Measurements from ENCODE around the gene RPAP2. TPM values are rescaled to one million over a fixed set of nuclear protein-coding genes. Genes with fewer than 3 reads are reported as not detected.

Gene RPAP2
- total and polyA plus RNA-seq, 10 of the 15 experiments (the other 5 are each of a cell fraction or from before 2014, with no cell fraction given), result 11.4 to 39.5 (median 21.7) TPM

DNA sequence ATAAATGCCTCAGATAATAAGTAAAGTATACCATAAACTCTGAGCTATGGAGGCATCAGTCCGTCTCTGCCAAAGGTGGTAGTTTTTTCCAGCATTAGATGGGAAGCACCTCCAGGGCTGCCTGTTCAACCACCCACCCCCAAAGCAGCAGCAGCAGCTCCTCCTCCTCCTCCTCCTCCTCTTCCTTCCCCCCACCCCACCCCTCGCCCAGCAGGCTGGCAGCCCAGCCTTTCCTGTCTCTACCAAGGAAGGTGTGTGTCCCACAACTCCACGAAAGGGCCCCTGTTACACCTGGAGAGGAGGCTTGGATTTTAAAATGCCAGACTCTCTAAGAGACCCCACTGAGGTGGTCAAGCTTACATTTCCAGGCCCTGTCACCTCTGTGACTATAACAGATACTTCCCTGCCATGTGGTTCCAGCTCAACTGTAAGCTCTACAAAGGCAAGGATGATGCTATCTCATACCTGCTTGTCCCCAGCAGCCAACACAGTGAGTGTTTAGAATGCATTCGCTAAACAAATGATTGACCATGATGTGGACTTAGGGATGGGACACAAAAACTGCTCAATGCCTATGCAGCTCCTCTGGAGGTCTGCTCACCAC lies 111.2 kb downstream of the RPAP2 start:
- WGBS (ENCODE audit: insufficient coverage, insufficient replicate concordance, low lambda C conversion rate, missing lambda C conversion rate), result 25% methylated on average over 3 of the region's 4 CpGs
- in situ Hi-C loops (cut with MboI) (no loop called here), intact Hi-C loops (cut with micrococcal nuclease; ENCODE audit: unreplicated experiment) (no loop called here)
- no peak for FAIRE-seq
- TF ChIP-seq ZBED1 (IDR thresholded peaks at IDR 0.05; ENCODE audit: borderline replicate concordance) (no peak), BMI1 (IDR thresholded peaks at IDR 0.05; ENCODE audit: borderline replicate concordance) (no peak)
- TF ChIP-seq, protein P1, sequence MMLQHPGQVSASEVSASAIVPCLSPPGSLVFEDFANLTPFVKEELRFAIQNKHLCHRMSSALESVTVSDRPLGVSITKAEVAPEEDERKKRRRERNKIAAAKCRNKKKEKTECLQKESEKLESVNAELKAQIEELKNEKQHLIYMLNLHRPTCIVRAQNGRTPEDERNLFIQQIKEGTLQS (IDR thresholded peaks at IDR 0.05; ENCODE audit: borderline replicate concordance, extremely low read depth, low read depth, low read length), result no peak
- RAD21 ChIA-PET (ENCODE audit: unreplicated experiment), result no interaction called here
- CTCF ChIA-PET, result no interaction called here
- H4K20me1 ChIP-seq (ENCODE audit: control insufficient read depth, insufficient read depth), result no peaks in the 10 kb centered on the region
- no peaks in the 10 kb centered on the region; the same call in 1 of the 2 replicates for H3K4me1 ChIP-seq (ENCODE audit: control insufficient read depth, insufficient read depth, low read length)
- H3K9me3 ChIP-seq (replicated peaks; ENCODE audit: control insufficient read depth, insufficient read depth, low read length), result no peaks in the 10 kb centered on the region
- H3K27me3 ChIP-seq (replicated peaks in 1 of 2; ENCODE audit: control insufficient read depth in 2 of 2, insufficient read depth in 2 of 2, low read length in 1 of 2), result no peaks in the 10 kb centered on the region
- POLR2A ChIA-PET, result no interaction called here
- H3K4me2 ChIP-seq (ENCODE audit: control insufficient read depth, insufficient read depth), result no peak overlapping the region
- no peak overlapping the region for H2AFZ ChIP-seq (ENCODE audit: control insufficient read depth, low read depth, low read length)
- SMC1A ChIA-PET (ENCODE audit: uncharacterized antibody, unreplicated experiment), result interaction anchor here (0.5 to 2.6 kb wide), 4 partner anchors 8 to 1346 kb away, joined by 3 to 11 read pairs (median 3); no protein-coding TSS in a partner anchor
- no peak overlapping the region for H3K27ac ChIP-seq (ENCODE audit: control insufficient read depth, insufficient read depth)
- H3K9ac ChIP-seq (ENCODE audit: control insufficient read depth, insufficient read depth, low read length), result no peak overlapping the region
- DNase-seq (ENCODE audit: low read depth, low spot score), result no peak
- H3K36me3 ChIP-seq (ENCODE audit: control insufficient read depth in 2 of 2, insufficient read depth in 2 of 2, low read length in 1 of 2), result no peaks in the 10 kb centered on the region
- H3K79me2 ChIP-seq (ENCODE audit: control insufficient read depth, insufficient read depth, low read length), result no peaks in the 10 kb centered on the region
- no peak for ATAC-seq
- BruUV-seq (replicated peaks), result no TSS peak
- H3K4me3 ChIP-seq, result no peak overlapping the region

DNA sequence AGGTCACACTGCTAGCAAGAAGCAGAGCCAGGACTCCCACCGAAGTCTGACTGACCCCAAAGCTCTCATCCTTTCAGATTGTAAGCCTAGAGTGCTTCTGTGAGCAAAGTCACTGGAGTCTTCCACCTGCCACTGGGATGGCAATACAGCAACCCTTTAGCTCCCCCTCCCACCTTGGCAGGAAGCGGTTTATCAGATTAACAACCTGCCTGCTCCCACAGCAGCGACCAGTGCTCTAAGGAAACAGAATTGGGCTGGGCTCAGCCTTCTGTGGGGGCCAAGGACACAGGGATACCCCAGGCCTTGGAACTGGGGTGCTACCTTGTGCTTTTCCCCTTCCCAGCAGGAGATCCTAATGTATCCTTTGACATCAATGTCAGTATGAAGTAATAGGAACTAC lies 111.8 kb downstream of the RPAP2 start:
- H3K27ac ChIP-seq (ENCODE audit: control insufficient read depth, insufficient read depth), result no peak overlapping the region
- WGBS (ENCODE audit: insufficient coverage, insufficient replicate concordance, low lambda C conversion rate, missing lambda C conversion rate), result 24% methylated on average over 3 of the region's 3 CpGs
- in situ Hi-C loops (cut with MboI) (no loop called here), intact Hi-C loops (cut with micrococcal nuclease; ENCODE audit: unreplicated experiment) (no loop called here)
- H3K4me3 ChIP-seq, result no peak overlapping the region
- no peak overlapping the region for H3K4me2 ChIP-seq (ENCODE audit: control insufficient read depth, insufficient read depth)
- no peaks in the 10 kb centered on the region; the same call in 1 of the 2 replicates for H3K4me1 ChIP-seq (ENCODE audit: control insufficient read depth, insufficient read depth, low read length)
- no peak for DNase-seq (ENCODE audit: low read depth, low spot score)
- H2AFZ ChIP-seq (ENCODE audit: control insufficient read depth, low read depth, low read length), result no peak overlapping the region; the same call in 1 of the 2 replicates
- no peak overlapping the region for H3K9ac ChIP-seq (ENCODE audit: control insufficient read depth, insufficient read depth, low read length)
- TF ChIP-seq, protein P2, sequence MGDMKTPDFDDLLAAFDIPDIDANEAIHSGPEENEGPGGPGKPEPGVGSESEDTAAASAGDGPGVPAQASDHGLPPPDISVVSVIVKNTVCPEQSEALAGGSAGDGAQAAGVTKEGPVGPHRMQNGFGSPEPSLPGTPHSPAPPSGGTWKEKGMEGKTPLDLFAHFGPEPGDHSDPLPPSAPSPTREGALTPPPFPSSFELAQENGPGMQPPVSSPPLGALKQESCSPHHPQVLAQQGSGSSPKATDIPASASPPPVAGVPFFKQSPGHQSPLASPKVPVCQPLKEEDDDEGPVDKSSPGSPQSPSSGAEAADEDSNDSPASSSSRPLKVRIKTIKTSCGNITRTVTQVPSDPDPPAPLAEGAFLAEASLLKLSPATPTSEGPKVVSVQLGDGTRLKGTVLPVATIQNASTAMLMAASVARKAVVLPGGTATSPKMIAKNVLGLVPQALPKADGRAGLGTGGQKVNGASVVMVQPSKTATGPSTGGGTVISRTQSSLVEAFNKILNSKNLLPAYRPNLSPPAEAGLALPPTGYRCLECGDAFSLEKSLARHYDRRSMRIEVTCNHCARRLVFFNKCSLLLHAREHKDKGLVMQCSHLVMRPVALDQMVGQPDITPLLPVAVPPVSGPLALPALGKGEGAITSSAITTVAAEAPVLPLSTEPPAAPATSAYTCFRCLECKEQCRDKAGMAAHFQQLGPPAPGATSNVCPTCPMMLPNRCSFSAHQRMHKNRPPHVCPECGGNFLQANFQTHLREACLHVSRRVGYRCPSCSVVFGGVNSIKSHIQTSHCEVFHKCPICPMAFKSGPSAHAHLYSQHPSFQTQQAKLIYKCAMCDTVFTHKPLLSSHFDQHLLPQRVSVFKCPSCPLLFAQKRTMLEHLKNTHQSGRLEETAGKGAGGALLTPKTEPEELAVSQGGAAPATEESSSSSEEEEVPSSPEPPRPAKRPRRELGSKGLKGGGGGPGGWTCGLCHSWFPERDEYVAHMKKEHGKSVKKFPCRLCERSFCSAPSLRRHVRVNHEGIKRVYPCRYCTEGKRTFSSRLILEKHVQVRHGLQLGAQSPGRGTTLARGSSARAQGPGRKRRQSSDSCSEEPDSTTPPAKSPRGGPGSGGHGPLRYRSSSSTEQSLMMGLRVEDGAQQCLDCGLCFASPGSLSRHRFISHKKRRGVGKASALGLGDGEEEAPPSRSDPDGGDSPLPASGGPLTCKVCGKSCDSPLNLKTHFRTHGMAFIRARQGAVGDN (IDR thresholded peaks at IDR 0.05), result no peak
- TF ChIP-seq POU2F2 (IDR thresholded peaks at IDR 0.05; ENCODE audit: borderline replicate concordance, low read depth, low read length), result no peak
- TF ChIP-seq ZSCAN29 (IDR thresholded peaks at IDR 0.05), result no peak
- TF ChIP-seq CHD4 (IDR thresholded peaks at IDR 0.05), result no peak
- no peak for TF ChIP-seq ATF7 (IDR thresholded peaks at IDR 0.05; ENCODE audit: low read depth)
- no peak for TF ChIP-seq BRCA1 (IDR thresholded peaks at IDR 0.05; ENCODE audit: low read depth, low read length)
- no peak for TF ChIP-seq YY1 (IDR thresholded peaks at IDR 0.05; ENCODE audit: low read depth, low read length)
- TF ChIP-seq CREB1 (IDR thresholded peaks at IDR 0.05; ENCODE audit: low read depth), result no peak
- no peaks in the 10 kb centered on the region for H3K27me3 ChIP-seq (replicated peaks in 1 of 2; ENCODE audit: control insufficient read depth in 2 of 2, insufficient read depth in 2 of 2, low read length in 1 of 2)
- no TSS peak for BruUV-seq (replicated peaks)
- CTCF ChIA-PET, result no interaction called here
- no peak for FAIRE-seq
- H3K79me2 ChIP-seq (ENCODE audit: control insufficient read depth, insufficient read depth, low read length), result no peaks in the 10 kb centered on the region
- POLR2A ChIA-PET, result no interaction called here
- no peaks in the 10 kb centered on the region for H4K20me1 ChIP-seq (ENCODE audit: control insufficient read depth, insufficient read depth)
- SMC1A ChIA-PET (ENCODE audit: uncharacterized antibody, unreplicated experiment), result interaction anchor here (0.5 to 2.6 kb wide), 3 partner anchors 11 to 1346 kb away, joined by 3 to 11 read pairs (median 3); no protein-coding TSS in a partner anchor
- H3K9me3 ChIP-seq (replicated peaks; ENCODE audit: control insufficient read depth, insufficient read depth, low read length), result no peaks in the 10 kb centered on the region
- H3K36me3 ChIP-seq (ENCODE audit: control insufficient read depth in 2 of 2, insufficient read depth in 2 of 2, low read length in 1 of 2), result no peaks in the 10 kb centered on the region
- RAD21 ChIA-PET (ENCODE audit: unreplicated experiment), result no interaction called here
- ATAC-seq, result peak; percentile 20; the same call in 1 of the 3 replicates
